Activated CD8-positive, alpha-beta memory T cell treated with anti-CD3 and anti-CD28 coated beads, Interleukin-2, amount 50 U/mL, for 1 hour (primary cell): Measurements from ENCODE around the gene KCNMA1.
"Not testable (repeated sequence)": the region's sequence is repeated elsewhere in the genome, so short reads cannot be mapped to it uniquely, and the experiment has no call there.

ENCODE experiments used
- DNase-seq: peaks from one replicate; pipeline ENCODE4 v3.0.0-alpha.2; 2020; ENCODE audit errors: extremely low read depth

KCNMA1 gene

GRCh38 chr10:77637532-77638320, at the start of gene KCNMA1:
KCNMA1 (minus strand) TSS chr10:77637808.
- no peak for DNase-seq

- no peak for DNase-seq
Observed at GRCh38 chr10:77686650-77687417, 49.2 kb upstream of the KCNMA1 start.

- no peak for DNase-seq
Observed at GRCh38 chr10:77686096-77686495, 48.5 kb upstream of the KCNMA1 start.

- no peak for DNase-seq
Observed at GRCh38 chr10:77685432-77685831, 47.8 kb upstream of the KCNMA1 start.

GRCh38 chr10:77683088-77683432, 45.5 kb upstream of the KCNMA1 start:
- not testable (repeated sequence) for DNase-seq

GRCh38 chr10:77682393-77683087, 44.9 kb upstream of the KCNMA1 start:
- no peak for DNase-seq

- DNase-seq, result no peak
Observed at GRCh38 chr10:77681839-77682238, 44.2 kb upstream of the KCNMA1 start.

- no peak for DNase-seq
Observed at GRCh38 chr10:77680811-77681210, 43.2 kb upstream of the KCNMA1 start.

- no peak for DNase-seq
Observed at GRCh38 chr10:77680065-77680464, 42.5 kb upstream of the KCNMA1 start.

GRCh38 chr10:77679217-77679616, 41.6 kb upstream of the KCNMA1 start:
- DNase-seq, result no peak

GRCh38 chr10:77678146-77678545, 40.5 kb upstream of the KCNMA1 start:
- DNase-seq, result no peak

- no peak for DNase-seq
Observed at GRCh38 chr10:77675347-77675746, 37.7 kb upstream of the KCNMA1 start.

GRCh38 chr10:77673515-77674140, 36.0 kb upstream of the KCNMA1 start:
- DNase-seq, result no peak

- DNase-seq, result no peak
Observed at GRCh38 chr10:77673101-77673500, 35.5 kb upstream of the KCNMA1 start.

GRCh38 chr10:77671594-77672252, 34.1 kb upstream of the KCNMA1 start:
- no peak for DNase-seq

GRCh38 chr10:77670817-77671443, 33.3 kb upstream of the KCNMA1 start:
- DNase-seq, result no peak

GRCh38 chr10:77669892-77670291, 32.3 kb upstream of the KCNMA1 start:
- DNase-seq, result no peak

GRCh38 chr10:77667426-77668324, 30.1 kb upstream of the KCNMA1 start:
- DNase-seq, result no peak

- no peak for DNase-seq
Observed at GRCh38 chr10:77666821-77667220, 29.2 kb upstream of the KCNMA1 start.

- DNase-seq, result no peak
Observed at GRCh38 chr10:77664696-77665095, 27.1 kb upstream of the KCNMA1 start.
